Suprapubic skin (tissue), 4 donors: ENCODE data around the gene ZNF770. TPM values are rescaled to one million over a fixed set of nuclear protein-coding genes. Genes with fewer than 3 reads are reported as not detected.

Experiments
- DNase-seq, 2 donors: peaks; one replicate each; pipeline ENCODE4 v3.0.0-alpha.2; 2019; ENCODE audit warnings: low spot score in 2 of 2
- H3K27ac ChIP-seq: fragments of 200-600 bp; sonication (generic); one replicate; pipeline ENCODE4 v1.5.1; 2019
- H3K27me3 ChIP-seq: fragments of 200-600 bp; sonication (generic); one replicate; pipeline ENCODE4 v1.5.1; 2019
- H3K36me3 ChIP-seq: fragments of 200-600 bp; sonication (generic); one replicate; pipeline ENCODE4 v1.5.1; 2019
- H3K4me1 ChIP-seq: fragments of 200-600 bp; sonication (generic); one replicate; pipeline ENCODE4 v1.5.1; 2019
- H3K4me3 ChIP-seq: fragments of 200-600 bp; sonication (generic); one replicate; pipeline ENCODE4 v1.5.1; 2019; ENCODE audit warnings: mild to moderate bottlenecking
- H3K9me3 ChIP-seq: fragments of 200-600 bp; sonication (generic); one replicate; pipeline ENCODE4 v1.5.1; 2019
- EP300 ChIP-seq: sonication (generic); formaldehyde crosslinking; IDR thresholded peaks from one replicate; pipeline ENCODE4 v1.6.1; 2017; ENCODE audit warnings: antibody characterized with exemption
- POLR2A ChIP-seq, 2 donors: fragments of 450-650 bp; IDR thresholded peaks; one replicate each; pipeline ENCODE4 v1.6.1; 2017; ENCODE audit warnings: antibody characterized with exemption in 2 of 2, mild to moderate bottlenecking in 2 of 2, moderate library complexity in 2 of 2
- POLR2AphosphoS5 ChIP-seq, 3 donors: sonication (generic); formaldehyde crosslinking; IDR thresholded peaks; one replicate each; pipeline ENCODE4 v1.6.1; 2017; ENCODE audit warnings: antibody characterized with exemption in 3 of 3
- WGBS: methylation state at CpG from one replicate; pipeline ENCODE4 v1.1.5; 2018; 5-methylcytosine and 5-hydroxymethylcytosine counted together
- total RNA-seq, 4 donors: library from RNA; depleted of rRNA; stranded (reverse); fragments of >200 nt; gene quantifications; one replicate each; pipeline ENCODE4 v1.1.0, GENCODE V29; 2016
- TF ChIP-seq, protein P1 (sequence below), 2 donors: fragments of 200-600 bp in 1 of 2; fragments of 450-650 bp in 1 of 2; sonication (generic) in 1 of 2; IDR thresholded peaks; one replicate each; pipeline ENCODE4 v1.5.1; 2016 to 2019; ENCODE audit warnings: antibody characterized with exemption in 2 of 2, mild to moderate bottlenecking in 1 of 2, moderate library complexity in 1 of 2

Gene ZNF770
- total RNA-seq, 4 donors from 2014 or later = 42.4 to 71.1 (median 46.2) TPM

DNA sequence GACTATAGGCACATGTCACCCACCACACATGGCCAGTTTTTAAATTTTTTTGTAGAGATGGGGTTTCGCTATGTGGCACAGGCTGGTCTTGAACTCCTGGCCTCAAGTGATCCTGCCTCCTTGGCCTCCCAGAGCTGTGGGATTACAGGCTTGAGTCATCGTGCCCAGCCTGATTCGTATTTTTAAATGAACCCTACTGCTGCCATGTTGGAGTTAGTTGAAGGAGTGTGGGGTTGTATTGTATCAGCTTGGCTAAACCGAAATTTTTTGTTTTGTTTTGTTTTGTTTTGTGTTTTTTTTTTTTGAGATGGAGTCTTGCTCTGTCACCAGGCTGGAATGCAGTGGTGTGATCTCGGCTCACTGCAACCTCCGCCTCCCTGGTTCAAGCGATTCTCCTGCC, 11.8 kb upstream of the ZNF770 start:
- no peak overlapping the region for H3K27ac ChIP-seq
- 85% methylated on average over 7 of the region's 7 CpGs for WGBS
- H3K27me3 ChIP-seq = no peaks in the 10 kb centered on the region

DNA sequence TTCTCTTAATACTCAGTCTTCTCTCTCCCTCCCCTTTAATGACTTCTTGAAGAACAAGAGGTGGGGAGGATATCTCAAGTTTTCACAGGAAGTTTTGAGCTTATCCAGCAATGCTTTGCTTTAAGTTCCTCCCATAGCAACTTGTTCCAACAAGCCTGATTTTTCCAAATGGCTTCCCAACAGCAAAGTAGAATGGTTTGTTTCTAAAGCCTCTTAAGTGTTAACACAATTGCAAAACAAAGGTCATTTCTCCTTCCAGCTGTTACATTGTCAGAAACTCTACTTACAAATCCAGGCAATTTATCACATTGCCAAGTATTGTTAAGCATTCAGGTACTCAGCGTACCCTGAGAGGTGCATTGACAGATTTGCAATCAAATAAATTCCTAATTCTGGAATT, 6.8 kb upstream of the ZNF770 start:
- no peaks in the 10 kb centered on the region for H3K27me3 ChIP-seq
- no peak overlapping the region for H3K4me3 ChIP-seq
- H3K27ac ChIP-seq = peak overlapping the region; percentile 56
- TF ChIP-seq POLR2A (IDR thresholded peaks at IDR 0.05) = no peak
- TF ChIP-seq, protein P1, sequence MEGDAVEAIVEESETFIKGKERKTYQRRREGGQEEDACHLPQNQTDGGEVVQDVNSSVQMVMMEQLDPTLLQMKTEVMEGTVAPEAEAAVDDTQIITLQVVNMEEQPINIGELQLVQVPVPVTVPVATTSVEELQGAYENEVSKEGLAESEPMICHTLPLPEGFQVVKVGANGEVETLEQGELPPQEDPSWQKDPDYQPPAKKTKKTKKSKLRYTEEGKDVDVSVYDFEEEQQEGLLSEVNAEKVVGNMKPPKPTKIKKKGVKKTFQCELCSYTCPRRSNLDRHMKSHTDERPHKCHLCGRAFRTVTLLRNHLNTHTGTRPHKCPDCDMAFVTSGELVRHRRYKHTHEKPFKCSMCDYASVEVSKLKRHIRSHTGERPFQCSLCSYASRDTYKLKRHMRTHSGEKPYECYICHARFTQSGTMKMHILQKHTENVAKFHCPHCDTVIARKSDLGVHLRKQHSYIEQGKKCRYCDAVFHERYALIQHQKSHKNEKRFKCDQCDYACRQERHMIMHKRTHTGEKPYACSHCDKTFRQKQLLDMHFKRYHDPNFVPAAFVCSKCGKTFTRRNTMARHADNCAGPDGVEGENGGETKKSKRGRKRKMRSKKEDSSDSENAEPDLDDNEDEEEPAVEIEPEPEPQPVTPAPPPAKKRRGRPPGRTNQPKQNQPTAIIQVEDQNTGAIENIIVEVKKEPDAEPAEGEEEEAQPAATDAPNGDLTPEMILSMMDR (IDR thresholded peaks at IDR 0.05) = no peak
- TF ChIP-seq EP300 = no peak
- TF ChIP-seq POLR2AphosphoS5 (IDR thresholded peaks at IDR 0.05) = no peak
- no peaks in the 10 kb centered on the region for H3K36me3 ChIP-seq
- WGBS = 70% methylated on average over 1 of the region's 1 CpG
- no peak for DNase-seq
- H3K4me1 ChIP-seq = peaks cover 24% of the 10 kb centered on the region
- H3K9me3 ChIP-seq = no peaks in the 10 kb centered on the region

More for the DNA sequence above, 11.8 kb upstream of the ZNF770 start:
- no peak for DNase-seq
- Histone ChIP-seq H3K4me3 (no peak overlapping the region), H3K36me3 (no peaks in the 10 kb centered on the region), H3K4me1 (peaks cover 6% of the 10 kb centered on the region), H3K9me3 (no peaks in the 10 kb centered on the region)
- TF ChIP-seq POLR2A (IDR thresholded peaks at IDR 0.05) (no peak), POLR2AphosphoS5 (IDR thresholded peaks at IDR 0.05) (no peak), EP300 (no peak)
- TF ChIP-seq, protein P1 (IDR thresholded peaks at IDR 0.05) = no peak

DNA sequence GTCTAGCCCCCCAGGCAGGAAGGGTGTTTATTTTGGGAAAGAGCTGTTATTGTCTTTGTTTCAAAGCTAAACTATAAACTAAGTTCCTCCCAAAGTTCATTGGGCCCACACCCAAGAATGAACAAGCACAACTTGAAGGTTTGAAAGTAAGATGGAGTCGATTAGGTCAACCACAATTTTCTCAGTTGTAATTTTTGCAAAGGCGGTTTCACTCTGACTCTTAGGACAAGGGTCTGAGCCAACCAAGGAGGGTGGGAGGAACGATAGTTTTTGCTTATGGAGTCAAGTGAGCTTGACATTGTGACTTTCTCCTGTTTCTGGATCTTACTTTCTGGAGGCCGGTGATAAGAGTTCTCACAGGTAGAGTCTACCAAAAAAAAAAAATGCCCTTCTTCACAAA, 5.8 kb upstream of the ZNF770 start:
- H3K36me3 ChIP-seq = no peaks in the 10 kb centered on the region
- H3K27ac ChIP-seq = peak overlapping the region; percentile 18
- DNase-seq = no peak
- H3K4me1 ChIP-seq = peaks cover 30% of the 10 kb centered on the region
- TF ChIP-seq EP300 (no peak), POLR2A (IDR thresholded peaks at IDR 0.05) (no peak), POLR2AphosphoS5 (IDR thresholded peaks at IDR 0.05) (no peak)
- TF ChIP-seq, protein P1 (IDR thresholded peaks at IDR 0.05) = no peak
- H3K4me3 ChIP-seq = no peak overlapping the region
- WGBS = 88% methylated on average over 4 of the region's 4 CpGs
- no peaks in the 10 kb centered on the region for H3K9me3 ChIP-seq
- H3K27me3 ChIP-seq = no peaks in the 10 kb centered on the region

DNA sequence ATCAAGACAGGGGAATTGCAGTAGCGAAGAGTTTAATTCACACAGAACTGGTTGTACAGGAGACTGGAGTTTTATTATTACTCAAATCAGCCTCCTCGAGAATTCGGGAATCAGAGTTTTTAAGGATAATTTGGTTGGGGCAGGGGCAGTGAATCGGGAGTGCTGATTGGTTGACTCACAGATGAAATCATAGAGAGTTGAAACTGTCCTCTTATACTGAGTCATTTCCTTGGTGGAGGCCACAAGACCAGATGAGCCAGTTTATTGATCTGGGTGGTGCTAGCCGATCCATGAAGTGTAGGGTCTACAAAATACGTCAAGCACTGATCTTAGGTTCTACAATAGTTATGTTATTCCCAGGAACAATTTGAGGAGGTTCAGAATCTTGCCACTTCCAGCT, 5.3 kb upstream of the ZNF770 start:
- WGBS = 86% methylated on average over 6 of the region's 6 CpGs
- Histone ChIP-seq H3K4me3 (no peak overlapping the region), H3K9me3 (no peaks in the 10 kb centered on the region), H3K27me3 (no peaks in the 10 kb centered on the region), H3K36me3 (no peaks in the 10 kb centered on the region), H3K4me1 (peaks cover 33% of the 10 kb centered on the region), H3K27ac (peak overlapping the region; percentile 18)
- TF ChIP-seq POLR2A (IDR thresholded peaks at IDR 0.05) = no peak
- TF ChIP-seq POLR2AphosphoS5 (IDR thresholded peaks at IDR 0.05) = no peak
- TF ChIP-seq EP300 = no peak
- TF ChIP-seq, protein P1 (IDR thresholded peaks at IDR 0.05) = no peak
- no peak for DNase-seq

DNA sequence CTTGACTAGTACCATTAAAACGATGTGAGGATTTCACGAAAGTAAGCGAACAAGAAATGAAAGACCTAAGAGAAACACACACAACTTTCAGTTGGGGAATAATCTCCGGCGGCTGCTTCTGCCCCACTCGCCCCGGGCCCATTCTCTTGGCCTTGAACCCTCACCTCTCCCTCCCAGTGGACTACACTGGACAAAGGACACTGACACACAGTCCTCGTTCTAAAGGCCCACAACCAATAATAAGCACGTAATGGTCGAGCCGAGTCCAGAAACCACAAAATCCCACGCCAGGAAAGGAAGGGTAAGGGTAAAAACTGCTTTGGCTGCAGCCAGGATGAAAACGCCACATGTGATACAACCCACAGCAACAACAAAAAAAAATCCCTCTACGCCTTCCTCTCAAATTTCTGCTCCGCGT, 469 bp downstream of the ZNF770 start:
- Histone ChIP-seq H3K9me3 (no peaks in the 10 kb centered on the region), H3K27me3 (no peaks in the 10 kb centered on the region), H3K4me3 (peak overlapping the region; percentile 64), H3K27ac (peak overlapping the region; percentile 99), H3K36me3 (peaks cover 8% of the 10 kb centered on the region), H3K4me1 (peaks cover 47% of the 10 kb centered on the region)
- no peak for TF ChIP-seq EP300
- TF ChIP-seq, protein P1 (IDR thresholded peaks at IDR 0.05) = no peak
- TF ChIP-seq POLR2AphosphoS5 (IDR thresholded peaks at IDR 0.05) = no peak
- TF ChIP-seq POLR2A (IDR thresholded peaks at IDR 0.05) = no peak
- DNase-seq = no peak
- under 1% methylated on average over 16 of the region's 16 CpGs for WGBS
